Kidney (tissue), 14 donors: ENCODE data around the gene TXNDC8. TPM values are rescaled to one million over a fixed set of nuclear protein-coding genes. Genes with fewer than 3 reads are reported as not detected.

ENCODE experiments used
- DNase-seq, 5 donors: peaks; one replicate each; pipeline ENCODE4 v3.0.0-alpha.2; 2013 to 2020
- FAIRE-seq: peaks from 2 replicates; lab custom pipeline; 2012; peaks lifted over from hg19 to GRCh38; lab: Jason Lieb, UNC
- H3K27ac ChIP-seq, 2 donors: one replicate each; pipeline ENCODE4 v1.7.0; 2013; ENCODE audit warnings: low read depth in 2 of 2, low read length in 2 of 2, inconsistent platforms in 1 of 2
- H3K27me3 ChIP-seq: one replicate; pipeline ENCODE4 v1.7.1; 2013; ENCODE audit warnings: low read length, inconsistent platforms; ENCODE audit not compliant: control insufficient read depth, insufficient read depth
- H3K36me3 ChIP-seq, 3 donors: one replicate each; pipeline versions ENCODE4 v1.7.0 to v1.7.1; 2013; ENCODE audit warnings: low read length in 3 of 3, control low read depth in 1 of 3, inconsistent platforms in 1 of 3; ENCODE audit not compliant: insufficient read depth in 3 of 3, control insufficient read depth in 2 of 3
- H3K4me1 ChIP-seq, 3 donors: one replicate each; pipeline versions ENCODE4 v1.7.0 to v1.7.1; 2013; ENCODE audit warnings: low read length in 3 of 3, inconsistent platforms in 1 of 3, low read depth in 1 of 3; ENCODE audit not compliant: control insufficient read depth in 2 of 3, insufficient read depth in 2 of 3
- H3K4me3 ChIP-seq, 3 donors: one replicate each; pipeline versions ENCODE4 v1.7.0 to v1.8.1; 2013; ENCODE audit warnings: low read length in 3 of 3, control low read depth in 1 of 3, inconsistent platforms in 1 of 3
- H3K9ac ChIP-seq, 3 donors: one replicate each; pipeline versions ENCODE4 v1.7.0 to v1.7.1; 2013; ENCODE audit warnings: low read length in 3 of 3, control low read depth in 1 of 3, inconsistent platforms in 1 of 3
- H3K9me3 ChIP-seq, 3 donors: one replicate each; pipeline versions ENCODE4 v1.7.0 to v1.7.1; 2013; ENCODE audit warnings: low read length in 3 of 3, control low read depth in 1 of 3, inconsistent platforms in 1 of 3; ENCODE audit not compliant: control insufficient read depth in 2 of 3, insufficient read depth in 1 of 3
- CTCF ChIP-seq: IDR thresholded peaks from 3 replicates; pipeline ENCODE4 v1.5.1; 2012; ENCODE audit warnings: mild to moderate bottlenecking, moderate library complexity, borderline replicate concordance; ENCODE audit not compliant: insufficient read depth; ENCODE audit errors: extremely low read depth
- intact Hi-C: fragments of 100-400 bp; cut with DNase I; formaldehyde crosslinking; loops from one replicate; pipeline ENCODE4 v1.11.1; 2022
- polyA plus RNA-seq: library from polyadenylated mRNA; stranded (reverse); fragments of 350-450 nt; fragmentation: Illumina TruSeq; extraction: RNeasy Lipid Tissue Mini Kit (QIAGEN cat#74804); gene quantifications from one replicate; pipeline ENCODE4 v1.2.3, GENCODE V29; 2014; ENCODE audit warnings: low read depth, low replicate concordance; ENCODE audit not compliant: insufficient read depth
- total RNA-seq: library from RNA; stranded (reverse); fragmentation: NEBNext Ultra II Directional; extraction: Animal tissue kit (Norgen Biotek cat#: 25700); gene quantifications from one replicate; pipeline ENCODE4 v1.2.1, GENCODE V29; 2021
- donor health status: control.
- donor health status: control.
- donor health status: control.
- donor health status: control.
- donor health status: control.
- donor health status: DM: yes; HTN: yes; CAD: no.
- donor health status: Normal renal cell carcinoma (clear cell type).

The TXNDC8 gene
- total and polyA plus RNA-seq, 2 donors from 2014 or later: not detected

- Histone ChIP-seq H3K9ac (no peak overlapping the region), H3K36me3 (no peaks in the 10 kb centered on the region), H3K4me1 (no peaks in the 10 kb centered on the region), H3K9me3 (no peaks in the 10 kb centered on the region), H3K4me3 (no peak overlapping the region), H3K27me3 (no peaks in the 10 kb centered on the region), H3K27ac (no peak overlapping the region)
- DNase-seq: no peak
- intact Hi-C loops: no loop called here
- TF ChIP-seq CTCF: no peak
- FAIRE-seq: no peak
Observed at GRCh38 chr9:110309681-110310080, 28.0 kb downstream of the TXNDC8 start.

- H3K27ac ChIP-seq: no peak overlapping the region
- no peak overlapping the region for H3K4me3 ChIP-seq
- TF ChIP-seq CTCF: no peak
- H3K9me3 ChIP-seq: no peaks in the 10 kb centered on the region
- FAIRE-seq (no peak), DNase-seq (no peak)
- H3K9ac ChIP-seq: no peak overlapping the region
- no peaks in the 10 kb centered on the region for H3K36me3 ChIP-seq
- no peaks in the 10 kb centered on the region for H3K4me1 ChIP-seq
- H3K27me3 ChIP-seq: no peaks in the 10 kb centered on the region
- intact Hi-C loops: no loop called here
Observed at GRCh38 chr9:110308633-110309038, 29.0 kb downstream of the TXNDC8 start.

GRCh38 chr9:110307191-110307590 lies 30.5 kb downstream of the TXNDC8 start:
- intact Hi-C loops: no loop called here
- FAIRE-seq (no peak), DNase-seq (no peak)
- Histone ChIP-seq H3K27me3 (no peaks in the 10 kb centered on the region), H3K4me1 (no peaks in the 10 kb centered on the region), H3K36me3 (no peaks in the 10 kb centered on the region), H3K4me3 (no peak overlapping the region), H3K9ac (no peak overlapping the region), H3K27ac (no peak overlapping the region), H3K9me3 (no peaks in the 10 kb centered on the region)
- TF ChIP-seq CTCF: no peak

GRCh38 chr9:110303133-110303532 lies 34.5 kb downstream of the TXNDC8 start:
- DNase-seq (no peak), FAIRE-seq (no peak)
- no peak overlapping the region for H3K27ac ChIP-seq
- TF ChIP-seq CTCF: no peak
- H3K4me3 ChIP-seq: no peak overlapping the region
- H3K36me3 ChIP-seq: no peaks in the 10 kb centered on the region
- H3K9me3 ChIP-seq: no peaks in the 10 kb centered on the region
- H3K9ac ChIP-seq: no peak overlapping the region
- intact Hi-C loops: no loop called here
- no peaks in the 10 kb centered on the region for H3K27me3 ChIP-seq
- no peaks in the 10 kb centered on the region for H3K4me1 ChIP-seq
